Fibroblast of lung (primary cell): ENCODE data around the gene MBTPS2.

Experiments
- EZH2 ChIP-seq: IDR thresholded peaks from 2 replicates; pipeline ENCODE4 v1.5.1; 2012; ENCODE audit warnings: low read length, control low read depth, mild to moderate bottlenecking; ENCODE audit errors: missing control alignments
- TF ChIP-seq, protein P1 (sequence below), 2 donors: IDR thresholded peaks in 1 of 2; conservative IDR thresholded peaks in 1 of 2; 1 replicate in 1 of 2; 2 replicates in 1 of 2; pipeline ENCODE4 v1.5.1; 2011 to 2012; ENCODE audit warnings: low read length in 2 of 2, control low read depth in 1 of 2, inconsistent platforms in 1 of 2, low read depth in 1 of 2, mild to moderate bottlenecking in 1 of 2

DNA sequence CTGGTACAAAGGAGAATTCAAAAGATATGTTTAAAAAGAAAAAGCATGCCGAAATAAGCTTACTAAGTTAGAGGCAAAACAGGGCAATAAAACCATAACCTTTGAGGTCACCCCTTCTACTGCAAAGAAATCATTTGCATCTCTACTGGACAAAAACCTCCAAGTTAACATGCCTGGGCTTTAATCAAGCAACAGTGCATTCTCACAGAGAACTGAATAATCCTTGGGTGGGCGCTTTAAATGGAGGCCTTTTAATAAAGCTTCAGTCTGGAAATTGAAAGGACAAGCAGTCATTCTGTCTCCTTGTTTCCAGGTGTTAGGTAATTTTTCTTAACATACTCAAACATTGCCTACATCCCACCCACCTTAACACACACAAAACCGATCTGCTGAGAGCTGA lies 66.5 kb downstream of the MBTPS2 start:
- TF ChIP-seq, protein P1, sequence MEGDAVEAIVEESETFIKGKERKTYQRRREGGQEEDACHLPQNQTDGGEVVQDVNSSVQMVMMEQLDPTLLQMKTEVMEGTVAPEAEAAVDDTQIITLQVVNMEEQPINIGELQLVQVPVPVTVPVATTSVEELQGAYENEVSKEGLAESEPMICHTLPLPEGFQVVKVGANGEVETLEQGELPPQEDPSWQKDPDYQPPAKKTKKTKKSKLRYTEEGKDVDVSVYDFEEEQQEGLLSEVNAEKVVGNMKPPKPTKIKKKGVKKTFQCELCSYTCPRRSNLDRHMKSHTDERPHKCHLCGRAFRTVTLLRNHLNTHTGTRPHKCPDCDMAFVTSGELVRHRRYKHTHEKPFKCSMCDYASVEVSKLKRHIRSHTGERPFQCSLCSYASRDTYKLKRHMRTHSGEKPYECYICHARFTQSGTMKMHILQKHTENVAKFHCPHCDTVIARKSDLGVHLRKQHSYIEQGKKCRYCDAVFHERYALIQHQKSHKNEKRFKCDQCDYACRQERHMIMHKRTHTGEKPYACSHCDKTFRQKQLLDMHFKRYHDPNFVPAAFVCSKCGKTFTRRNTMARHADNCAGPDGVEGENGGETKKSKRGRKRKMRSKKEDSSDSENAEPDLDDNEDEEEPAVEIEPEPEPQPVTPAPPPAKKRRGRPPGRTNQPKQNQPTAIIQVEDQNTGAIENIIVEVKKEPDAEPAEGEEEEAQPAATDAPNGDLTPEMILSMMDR (conservative IDR thresholded peaks at IDR 0.05 in 1 of 2, IDR thresholded peaks at IDR 0.05 in 1 of 2; ENCODE audit: low read depth in 1 of 2, low read length in 2 of 2) = no peak
- no peak for TF ChIP-seq EZH2
